Body of pancreas (tissue), 4 donors: ENCODE data around the gene CXCL8.

ENCODE experiments used
- POLR2A ChIP-seq, 3 donors: fragments of 450-650 bp; IDR thresholded peaks; one replicate each; pipeline ENCODE4 v1.6.1; 2016; ENCODE audit warnings: antibody characterized with exemption in 3 of 3, mild to moderate bottlenecking in 2 of 3
- TF ChIP-seq, protein P1 (sequence below), 7 experiments: fragments of 450-650 bp in 4 of 7; fragments of 200-600 bp in 3 of 7; sonication (generic) in 3 of 7; IDR thresholded peaks; one replicate each; pipeline ENCODE4 v1.5.1; 2016 to 2019; ENCODE audit warnings: antibody characterized with exemption in 7 of 7

DNA sequence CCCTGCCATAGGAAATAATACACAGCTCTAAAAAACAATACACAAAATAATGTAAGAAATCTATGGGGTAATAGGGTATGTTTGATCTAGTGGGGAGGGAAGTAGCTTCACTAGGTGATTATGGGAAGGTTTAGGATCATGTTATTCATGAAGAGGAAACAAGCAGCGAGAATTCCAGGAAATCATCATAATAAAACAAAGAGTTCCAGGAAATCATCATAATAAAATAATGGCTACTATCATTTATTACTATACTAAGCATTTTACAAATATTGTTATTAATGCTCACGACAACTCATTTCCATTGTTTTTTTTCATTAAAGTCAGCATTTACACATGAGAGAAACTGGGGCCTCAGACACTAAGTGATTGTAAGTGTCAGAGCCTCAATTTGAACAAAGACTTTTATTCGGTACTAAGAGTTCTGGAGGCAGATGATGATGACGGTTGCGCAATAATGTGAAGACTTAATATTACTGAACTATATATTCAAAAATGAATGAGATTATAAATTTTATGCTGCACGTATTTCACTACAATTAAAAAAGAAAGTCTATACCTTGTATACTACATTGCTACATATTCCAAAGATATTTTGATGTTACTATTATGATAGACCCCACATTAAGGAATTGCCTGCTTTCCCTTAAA lies 12.2 kb upstream of the CXCL8 start:
- TF ChIP-seq, protein P1, sequence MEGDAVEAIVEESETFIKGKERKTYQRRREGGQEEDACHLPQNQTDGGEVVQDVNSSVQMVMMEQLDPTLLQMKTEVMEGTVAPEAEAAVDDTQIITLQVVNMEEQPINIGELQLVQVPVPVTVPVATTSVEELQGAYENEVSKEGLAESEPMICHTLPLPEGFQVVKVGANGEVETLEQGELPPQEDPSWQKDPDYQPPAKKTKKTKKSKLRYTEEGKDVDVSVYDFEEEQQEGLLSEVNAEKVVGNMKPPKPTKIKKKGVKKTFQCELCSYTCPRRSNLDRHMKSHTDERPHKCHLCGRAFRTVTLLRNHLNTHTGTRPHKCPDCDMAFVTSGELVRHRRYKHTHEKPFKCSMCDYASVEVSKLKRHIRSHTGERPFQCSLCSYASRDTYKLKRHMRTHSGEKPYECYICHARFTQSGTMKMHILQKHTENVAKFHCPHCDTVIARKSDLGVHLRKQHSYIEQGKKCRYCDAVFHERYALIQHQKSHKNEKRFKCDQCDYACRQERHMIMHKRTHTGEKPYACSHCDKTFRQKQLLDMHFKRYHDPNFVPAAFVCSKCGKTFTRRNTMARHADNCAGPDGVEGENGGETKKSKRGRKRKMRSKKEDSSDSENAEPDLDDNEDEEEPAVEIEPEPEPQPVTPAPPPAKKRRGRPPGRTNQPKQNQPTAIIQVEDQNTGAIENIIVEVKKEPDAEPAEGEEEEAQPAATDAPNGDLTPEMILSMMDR (IDR thresholded peaks at IDR 0.05): no peak
- no peak for TF ChIP-seq POLR2A (IDR thresholded peaks at IDR 0.05)
